PC-9 (cell line): Measurements from ENCODE around the gene EYA4. TPM values are rescaled to one million over a fixed set of nuclear protein-coding genes. Genes with fewer than 3 reads are reported as not detected.
A peak's percentile ranks its signal among the peaks of the same experiment; 100 is the strongest.

Experiments
- BruUV-seq: library from RNA; stranded (reverse); fragments of 400-500 nt; replicated peaks from 2 replicates; lab custom pipeline; 2021; lab: Mats Ljungman, UMichigan
- CTCF ChIA-PET: fragments of 300-600 bp; sonication (Branson Sonifier 250); formaldehyde crosslinking; loops from one replicate; lab custom pipeline; 2022; ENCODE audit warnings: antibody characterized with exemption; lab: Charles Lee
- POLR2A ChIA-PET: fragments of 300-600 bp; sonication (Branson Sonifier 250); formaldehyde crosslinking; loops from one replicate; lab custom pipeline; 2022; ENCODE audit warnings: antibody characterized with exemption; ENCODE audit not compliant: unreplicated experiment; lab: Charles Lee
- DNase-seq, 2 experiments: peaks; one replicate each; pipeline versions ENCODE4 v3.0.0 to v3.0.0-alpha.2; 2015 to 2022; ENCODE audit warnings: mixed read lengths in 1 of 2
- H2AFZ ChIP-seq: fragments of 200-600 bp; sonication (generic); 2 replicates; pipeline ENCODE4 v1.8.1; 2017; ENCODE audit warnings: antibody characterized with exemption
- H3F3A ChIP-seq: fragments of 200-600 bp; sonication (generic); 2 replicates; pipeline ENCODE4 v1.8.1; 2017; ENCODE audit warnings: antibody characterized with exemption, mild to moderate bottlenecking, low read depth; ENCODE audit not compliant: insufficient read depth
- H3K27ac ChIP-seq: fragments of 200-600 bp; sonication (generic); 2 replicates; pipeline ENCODE4 v1.6.1; 2016; ENCODE audit warnings: mixed run types
- H3K27me3 ChIP-seq: fragments of 200-600 bp; sonication (generic); 2 replicates; pipeline ENCODE4 v1.6.1; 2016; ENCODE audit warnings: low read depth, mixed run types; ENCODE audit not compliant: insufficient read depth
- H3K36me3 ChIP-seq: fragments of 200-600 bp; sonication (generic); 2 replicates; pipeline ENCODE4 v1.6.1; 2016; ENCODE audit warnings: low read depth, mixed run types
- H3K4me1 ChIP-seq: fragments of 200-600 bp; sonication (generic); replicated peaks from 2 replicates; pipeline ENCODE4 v1.6.1; 2016; ENCODE audit warnings: mixed run types; ENCODE audit not compliant: insufficient read depth
- H3K4me2 ChIP-seq: fragments of 200-600 bp; sonication (generic); 2 replicates; pipeline ENCODE4 v1.6.1; 2017; ENCODE audit warnings: mixed run types
- H3K4me3 ChIP-seq: fragments of 200-600 bp; sonication (generic); 2 replicates; pipeline ENCODE4 v1.6.1; 2016; ENCODE audit warnings: mixed run types
- H3K79me2 ChIP-seq: fragments of 200-600 bp; sonication (generic); 2 replicates; pipeline ENCODE4 v1.6.1; 2017; ENCODE audit warnings: low read depth, mixed run types
- H3K9me2 ChIP-seq: fragments of 200-600 bp; sonication (generic); 2 replicates; pipeline ENCODE4 v1.8.1; 2017; ENCODE audit warnings: mild to moderate bottlenecking; ENCODE audit not compliant: insufficient read depth
- H3K9me3 ChIP-seq: fragments of 200-600 bp; sonication (generic); 2 replicates; pipeline ENCODE4 v1.8.1; 2016; ENCODE audit warnings: low read depth; ENCODE audit not compliant: insufficient read depth
- H4K20me1 ChIP-seq: fragments of 200-600 bp; sonication (generic); 2 replicates; pipeline ENCODE4 v1.8.1; 2017; ENCODE audit not compliant: insufficient read depth
- EZH2 ChIP-seq: fragments of 200-600 bp; sonication (generic); IDR thresholded peaks from 2 replicates; pipeline ENCODE4 v1.8.0; 2017; ENCODE audit warnings: antibody characterized with exemption, low read depth
- intact Hi-C: fragments of 100-400 bp; cut with micrococcal nuclease; formaldehyde crosslinking; loops from one replicate; pipeline ENCODE4 v1.10.0; 2022; ENCODE audit not compliant: unreplicated experiment
- total RNA-seq: library from RNA; stranded (reverse); gene quantifications from 2 replicates; pipeline ENCODE4 v1.2.3, GENCODE V29; 2021
- TF ChIP-seq, protein P1 (sequence below): fragments of 200-600 bp; sonication (generic); conservative IDR thresholded peaks from 2 replicates; pipeline ENCODE4 v1.6.1; 2017; ENCODE audit warnings: mixed run types, antibody characterized with exemption, mild to moderate bottlenecking, moderate library complexity

The EYA4 gene
- total RNA-seq, 1 experiment from 2014 or later, result 9.8 TPM

DNA sequence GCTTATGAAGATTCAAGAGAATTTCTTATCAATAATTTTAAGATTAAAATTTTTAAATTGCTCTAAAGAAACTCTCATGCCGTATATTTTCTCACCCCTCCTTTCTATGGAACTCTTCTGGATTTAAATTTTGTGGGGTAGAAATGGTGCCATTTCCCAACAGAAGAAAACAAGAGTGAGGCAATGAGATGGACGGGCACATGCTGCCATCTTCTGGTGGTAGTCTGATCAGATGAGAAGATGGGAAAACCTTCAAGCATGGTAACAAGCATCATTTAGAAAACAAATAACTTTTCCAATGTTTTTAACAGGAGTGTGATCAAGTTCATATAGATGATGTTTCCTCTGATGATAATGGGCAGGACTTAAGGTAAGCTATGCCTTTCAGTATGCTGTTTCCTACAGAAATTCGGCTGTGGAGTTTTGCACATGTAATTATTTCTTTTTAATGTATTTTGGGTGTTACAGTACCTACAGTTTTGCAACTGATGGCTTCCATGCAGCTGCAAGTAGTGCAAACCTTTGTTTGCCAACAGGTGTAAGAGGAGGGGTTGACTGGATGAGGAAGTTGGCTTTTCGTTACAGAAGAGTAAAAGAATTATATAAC lies 271.4 kb downstream of the EYA4 start:
- H3F3A ChIP-seq, result no peaks in the 10 kb centered on the region
- ChIA-PET POLR2A (no interaction called here), CTCF (interaction anchor here (0.6 kb wide), 1 partner anchor 170 kb away, joined by 3 read pairs; no protein-coding TSS in a partner anchor)
- no peaks in the 10 kb centered on the region; the same call in 1 of the 2 replicates for H4K20me1 ChIP-seq
- no TSS peak for BruUV-seq
- H3K4me3 ChIP-seq, result no peak overlapping the region
- no peak overlapping the region for H3K27ac ChIP-seq
- H3K9me2 ChIP-seq, result no peaks in the 10 kb centered on the region
- no peak overlapping the region for H2AFZ ChIP-seq
- H3K36me3 ChIP-seq, result no peaks in the 10 kb centered on the region
- H3K9me3 ChIP-seq, result no peaks in the 10 kb centered on the region
- H3K79me2 ChIP-seq, result no peaks in the 10 kb centered on the region
- intact Hi-C loops, result loop anchor here (1.0 to 5.0 kb wide), 8 partner anchors 84 to 690 kb away; no protein-coding TSS in a partner anchor
- TF ChIP-seq, protein P1, sequence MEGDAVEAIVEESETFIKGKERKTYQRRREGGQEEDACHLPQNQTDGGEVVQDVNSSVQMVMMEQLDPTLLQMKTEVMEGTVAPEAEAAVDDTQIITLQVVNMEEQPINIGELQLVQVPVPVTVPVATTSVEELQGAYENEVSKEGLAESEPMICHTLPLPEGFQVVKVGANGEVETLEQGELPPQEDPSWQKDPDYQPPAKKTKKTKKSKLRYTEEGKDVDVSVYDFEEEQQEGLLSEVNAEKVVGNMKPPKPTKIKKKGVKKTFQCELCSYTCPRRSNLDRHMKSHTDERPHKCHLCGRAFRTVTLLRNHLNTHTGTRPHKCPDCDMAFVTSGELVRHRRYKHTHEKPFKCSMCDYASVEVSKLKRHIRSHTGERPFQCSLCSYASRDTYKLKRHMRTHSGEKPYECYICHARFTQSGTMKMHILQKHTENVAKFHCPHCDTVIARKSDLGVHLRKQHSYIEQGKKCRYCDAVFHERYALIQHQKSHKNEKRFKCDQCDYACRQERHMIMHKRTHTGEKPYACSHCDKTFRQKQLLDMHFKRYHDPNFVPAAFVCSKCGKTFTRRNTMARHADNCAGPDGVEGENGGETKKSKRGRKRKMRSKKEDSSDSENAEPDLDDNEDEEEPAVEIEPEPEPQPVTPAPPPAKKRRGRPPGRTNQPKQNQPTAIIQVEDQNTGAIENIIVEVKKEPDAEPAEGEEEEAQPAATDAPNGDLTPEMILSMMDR, result peak; percentile 93
- TF ChIP-seq EZH2, result no peak
- H3K4me2 ChIP-seq, result no peak overlapping the region
- H3K4me1 ChIP-seq, result no peaks in the 10 kb centered on the region
- H3K27me3 ChIP-seq, result no peaks in the 10 kb centered on the region
- peak in 1 of 2 experiments; percentile 45 for DNase-seq

DNA sequence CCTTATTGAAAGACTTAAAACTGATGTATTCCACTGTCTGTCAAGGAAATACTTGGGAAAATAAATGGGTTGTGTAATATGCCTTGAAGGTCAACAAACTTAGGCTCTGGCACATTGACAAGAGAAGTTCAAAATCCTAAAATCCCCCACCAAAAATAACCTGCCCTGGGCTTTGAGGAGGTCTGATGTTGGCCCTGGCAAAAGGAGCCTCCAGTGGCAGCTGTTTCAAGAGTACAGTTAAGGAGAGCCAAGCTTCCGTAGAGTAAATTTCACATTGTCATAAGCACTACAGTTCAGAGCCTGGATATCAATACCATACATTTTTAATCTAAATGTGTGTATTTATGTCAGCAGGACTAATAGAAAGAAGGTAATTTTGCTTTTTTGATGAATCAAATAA lies 282.7 kb downstream of the EYA4 start:
- Histone ChIP-seq H3F3A (no peaks in the 10 kb centered on the region), H3K4me2 (no peak overlapping the region), H3K27me3 (no peaks in the 10 kb centered on the region), H3K79me2 (no peaks in the 10 kb centered on the region), H3K9me3 (no peaks in the 10 kb centered on the region), H4K20me1 (no peaks in the 10 kb centered on the region), H3K4me1 (no peaks in the 10 kb centered on the region), H3K36me3 (no peaks in the 10 kb centered on the region), H3K9me2 (no peaks in the 10 kb centered on the region), H3K4me3 (no peak overlapping the region), H2AFZ (no peak overlapping the region), H3K27ac (no peak overlapping the region)
- ChIA-PET POLR2A (no interaction called here), CTCF (no interaction called here)
- intact Hi-C loops, result no loop called here
- TF ChIP-seq, protein P1, result no peak
- TF ChIP-seq EZH2, result no peak
- no TSS peak for BruUV-seq
- DNase-seq, result no peak

DNA sequence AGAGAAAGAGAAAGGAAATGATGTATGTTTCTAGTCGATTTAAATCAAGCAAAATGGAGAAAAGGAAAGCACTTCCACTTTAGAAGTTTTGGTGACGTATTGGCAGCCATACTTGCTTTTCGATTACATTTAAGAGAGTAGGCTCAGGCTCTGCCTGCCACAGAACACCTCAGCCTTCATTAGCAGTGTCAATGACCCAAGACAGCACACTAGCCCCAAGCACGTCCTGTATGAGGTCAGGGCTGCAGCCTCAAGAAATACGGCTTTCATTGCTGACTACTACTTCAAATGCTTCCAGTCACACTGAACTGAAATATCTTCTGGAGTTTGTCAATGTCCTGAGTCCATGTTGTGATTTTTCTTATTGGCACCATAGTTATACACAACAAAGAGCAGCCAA lies 285.3 kb downstream of the EYA4 start:
- no peak overlapping the region for H3K4me3 ChIP-seq
- no peaks in the 10 kb centered on the region for H3K9me3 ChIP-seq
- no peak overlapping the region for H2AFZ ChIP-seq
- no peaks in the 10 kb centered on the region for H4K20me1 ChIP-seq
- H3K27ac ChIP-seq, result no peak overlapping the region
- CTCF ChIA-PET, result no interaction called here
- no peak overlapping the region for H3K4me2 ChIP-seq
- POLR2A ChIA-PET, result no interaction called here
- no peaks in the 10 kb centered on the region for H3K36me3 ChIP-seq
- no peaks in the 10 kb centered on the region for H3F3A ChIP-seq
- no TSS peak for BruUV-seq
- no peaks in the 10 kb centered on the region for H3K9me2 ChIP-seq
- TF ChIP-seq EZH2, result no peak
- TF ChIP-seq, protein P1, result no peak
- H3K79me2 ChIP-seq, result no peaks in the 10 kb centered on the region
- H3K4me1 ChIP-seq, result no peaks in the 10 kb centered on the region
- intact Hi-C loops, result no loop called here
- no peaks in the 10 kb centered on the region for H3K27me3 ChIP-seq
- DNase-seq, result no peak
